SK-N-SH treated with all-trans-retinoic acid at 6 μM for 48 hours (cell line): ENCODE data around the gene GRB2.

Source experiments
- ATAC-seq: fragments of 200-7000 bp; cut with Tn5 transposase; 3 replicates; pipeline ENCODE4 v1.9.1; 2020; ENCODE audit warnings: mild to moderate bottlenecking, moderate library complexity
- ARNTL ChIP-seq: fragments of 450-650 bp; formaldehyde crosslinking; IDR thresholded peaks from 2 replicates; pipeline ENCODE4 v1.5.0; 2020; ENCODE audit warnings: low read depth, mild to moderate bottlenecking, moderate library complexity, borderline replicate concordance
- BACH2 ChIP-seq: fragments of 250-450 bp; sonication (Bioruptor Pico); IDR thresholded peaks from 2 replicates; pipeline ENCODE4 v1.9.0; 2021; ENCODE audit warnings: mild to moderate bottlenecking, borderline replicate concordance
- CREB5 ChIP-seq: fragments of 250-450 bp; sonication (Bioruptor Pico); IDR thresholded peaks from 2 replicates; pipeline ENCODE4 v1.5.1; 2020; ENCODE audit warnings: low read depth, mild to moderate bottlenecking, moderate library complexity
- CSDC2 ChIP-seq: fragments of 250-450 bp; sonication (Bioruptor Pico); IDR thresholded peaks from 2 replicates; pipeline ENCODE4 v1.5.0; 2020; ENCODE audit warnings: mild to moderate bottlenecking, moderate library complexity
- CSRNP3 ChIP-seq: fragments of 250-450 bp; sonication (Bioruptor Pico); IDR thresholded peaks from 2 replicates; pipeline ENCODE4 v1.5.1; 2021; ENCODE audit warnings: mild to moderate bottlenecking, moderate library complexity
- ESRRG ChIP-seq: fragments of 250-450 bp; sonication (Bioruptor Pico); IDR thresholded peaks from 2 replicates; pipeline ENCODE4 v1.6.1; 2021; ENCODE audit warnings: mild to moderate bottlenecking
- GLIS3 ChIP-seq: fragments of 250-450 bp; sonication (Bioruptor Pico); IDR thresholded peaks from 2 replicates; pipeline ENCODE4 v1.5.0; 2020; ENCODE audit warnings: mild to moderate bottlenecking, moderate library complexity
- ISL1 ChIP-seq: fragments of 250-450 bp; sonication (Bioruptor Pico); IDR thresholded peaks from 2 replicates; pipeline ENCODE4 v2.1.2; 2022; ENCODE audit warnings: mild to moderate bottlenecking, moderate library complexity
- OSR1 ChIP-seq: fragments of 250-450 bp; sonication (Bioruptor Pico); IDR thresholded peaks from 2 replicates; pipeline ENCODE4 v1.8.0; 2022; ENCODE audit warnings: moderate library complexity, mild to moderate bottlenecking, inconsistent platforms
- POU6F1 ChIP-seq: fragments of 250-450 bp; sonication (Bioruptor Pico); IDR thresholded peaks from 2 replicates; pipeline ENCODE4 v1.8.0; 2021; ENCODE audit warnings: low read depth, mild to moderate bottlenecking, moderate library complexity, borderline replicate concordance
- PPARA ChIP-seq: fragments of 250-450 bp; sonication (Bioruptor Pico); IDR thresholded peaks from 2 replicates; pipeline ENCODE4 v1.5.0; 2020; ENCODE audit warnings: mild to moderate bottlenecking, borderline replicate concordance
- RARB ChIP-seq: fragments of 250-450 bp; sonication (Bioruptor Pico); IDR thresholded peaks from 2 replicates; pipeline ENCODE4 v1.8.0; 2021; ENCODE audit warnings: mild to moderate bottlenecking, moderate library complexity
- SNAI2 ChIP-seq: fragments of 250-450 bp; sonication (Bioruptor Pico); IDR thresholded peaks from 2 replicates; pipeline ENCODE4 v1.5.0; 2020; ENCODE audit warnings: mild to moderate bottlenecking, moderate library complexity
- TCF4 ChIP-seq: fragments of 250-450 bp; sonication (Bioruptor Pico); IDR thresholded peaks from 2 replicates; pipeline ENCODE4 v1.8.0; 2021; ENCODE audit warnings: mild to moderate bottlenecking, moderate library complexity, borderline replicate concordance
- TOX ChIP-seq: fragments of 250-450 bp; sonication (Bioruptor Pico); IDR thresholded peaks from 2 replicates; pipeline ENCODE4 v1.8.0; 2021; ENCODE audit warnings: mild to moderate bottlenecking, moderate library complexity, borderline replicate concordance
- ZC3H10 ChIP-seq: fragments of 250-450 bp; sonication (Bioruptor Pico); IDR thresholded peaks from 2 replicates; pipeline ENCODE4 v1.5.1; 2021; ENCODE audit warnings: mild to moderate bottlenecking, moderate library complexity
- ZFP30 ChIP-seq: fragments of 450-650 bp; formaldehyde crosslinking; IDR thresholded peaks from 2 replicates; pipeline ENCODE4 v1.5.0; 2022; ENCODE audit warnings: mild to moderate bottlenecking, moderate library complexity
- ZNF565 ChIP-seq: fragments of 450-650 bp; formaldehyde crosslinking; conservative IDR thresholded peaks from 2 replicates; pipeline ENCODE4 v1.5.0; 2020; ENCODE audit warnings: low read depth, mild to moderate bottlenecking, moderate library complexity
- ZNF70 ChIP-seq: fragments of 450-650 bp; formaldehyde crosslinking; IDR thresholded peaks from 2 replicates; pipeline ENCODE4 v1.5.0; 2020; ENCODE audit warnings: mild to moderate bottlenecking, moderate library complexity
- ZNF8 ChIP-seq: fragments of 450-650 bp; formaldehyde crosslinking; IDR thresholded peaks from 2 replicates; pipeline ENCODE4 v1.5.0; 2020; ENCODE audit warnings: mild to moderate bottlenecking, moderate library complexity
- TF ChIP-seq, protein P1 (sequence below): fragments of 250-450 bp; sonication (Bioruptor Pico); IDR thresholded peaks from 2 replicates; pipeline ENCODE4 v1.5.0; 2020; ENCODE audit warnings: mild to moderate bottlenecking, moderate library complexity
- TF ChIP-seq, protein P2 (sequence below): fragments of 250-450 bp; sonication (Bioruptor Pico); IDR thresholded peaks from 2 replicates; pipeline ENCODE4 v1.8.0; 2020; ENCODE audit warnings: mild to moderate bottlenecking, moderate library complexity, borderline replicate concordance

GRB2 gene

DNA sequence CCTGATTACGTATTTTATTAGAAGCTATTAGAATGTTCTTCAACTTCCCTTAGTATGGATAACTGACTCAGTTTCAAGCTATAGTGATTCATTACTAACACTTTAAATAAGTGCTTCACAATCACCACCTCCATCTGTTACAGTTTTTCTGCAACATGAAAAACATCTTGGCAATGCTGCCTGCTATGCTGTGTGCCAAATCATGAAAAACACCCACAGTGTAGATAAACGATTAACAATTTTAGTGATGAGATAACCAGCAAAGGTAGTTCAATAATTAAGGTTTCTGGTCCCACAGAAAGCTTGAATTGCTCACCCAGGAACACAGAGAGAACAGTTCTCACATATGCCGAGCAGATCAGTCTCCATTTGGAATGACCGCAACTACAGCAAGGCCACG, 64.8 kb downstream of the GRB2 start:
- no peak; the same call in 2 of the 3 replicates for ATAC-seq
- TF ChIP-seq SNAI2 (CRISPR knock-in tag) (no peak), PPARA (no peak), ZC3H10 (CRISPR knock-in tag) (no peak), ESRRG (CRISPR knock-in tag) (no peak), POU6F1 (CRISPR knock-in tag) (no peak), ZNF8 (no peak), CSDC2 (CRISPR knock-in tag) (no peak), ARNTL (CRISPR knock-in tag) (no peak), ZNF565 (CRISPR knock-in tag) (no peak), ZNF70 (no peak), TCF4 (no peak), CREB5 (CRISPR knock-in tag) (no peak), ISL1 (CRISPR knock-in tag) (no peak), CSRNP3 (CRISPR knock-in tag) (no peak), OSR1 (no peak), TOX (CRISPR knock-in tag) (no peak), RARB (CRISPR knock-in tag) (no peak), GLIS3 (CRISPR knock-in tag) (no peak)
- TF ChIP-seq, protein P1, sequence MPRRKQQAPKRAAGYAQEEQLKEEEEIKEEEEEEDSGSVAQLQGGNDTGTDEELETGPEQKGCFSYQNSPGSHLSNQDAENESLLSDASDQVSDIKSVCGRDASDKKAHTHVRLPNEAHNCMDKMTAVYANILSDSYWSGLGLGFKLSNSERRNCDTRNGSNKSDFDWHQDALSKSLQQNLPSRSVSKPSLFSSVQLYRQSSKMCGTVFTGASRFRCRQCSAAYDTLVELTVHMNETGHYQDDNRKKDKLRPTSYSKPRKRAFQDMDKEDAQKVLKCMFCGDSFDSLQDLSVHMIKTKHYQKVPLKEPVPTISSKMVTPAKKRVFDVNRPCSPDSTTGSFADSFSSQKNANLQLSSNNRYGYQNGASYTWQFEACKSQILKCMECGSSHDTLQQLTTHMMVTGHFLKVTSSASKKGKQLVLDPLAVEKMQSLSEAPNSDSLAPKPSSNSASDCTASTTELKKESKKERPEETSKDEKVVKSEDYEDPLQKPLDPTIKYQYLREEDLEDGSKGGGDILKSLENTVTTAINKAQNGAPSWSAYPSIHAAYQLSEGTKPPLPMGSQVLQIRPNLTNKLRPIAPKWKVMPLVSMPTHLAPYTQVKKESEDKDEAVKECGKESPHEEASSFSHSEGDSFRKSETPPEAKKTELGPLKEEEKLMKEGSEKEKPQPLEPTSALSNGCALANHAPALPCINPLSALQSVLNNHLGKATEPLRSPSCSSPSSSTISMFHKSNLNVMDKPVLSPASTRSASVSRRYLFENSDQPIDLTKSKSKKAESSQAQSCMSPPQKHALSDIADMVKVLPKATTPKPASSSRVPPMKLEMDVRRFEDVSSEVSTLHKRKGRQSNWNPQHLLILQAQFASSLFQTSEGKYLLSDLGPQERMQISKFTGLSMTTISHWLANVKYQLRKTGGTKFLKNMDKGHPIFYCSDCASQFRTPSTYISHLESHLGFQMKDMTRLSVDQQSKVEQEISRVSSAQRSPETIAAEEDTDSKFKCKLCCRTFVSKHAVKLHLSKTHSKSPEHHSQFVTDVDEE (CRISPR knock-in tag), result no peak
- TF ChIP-seq, protein P2, sequence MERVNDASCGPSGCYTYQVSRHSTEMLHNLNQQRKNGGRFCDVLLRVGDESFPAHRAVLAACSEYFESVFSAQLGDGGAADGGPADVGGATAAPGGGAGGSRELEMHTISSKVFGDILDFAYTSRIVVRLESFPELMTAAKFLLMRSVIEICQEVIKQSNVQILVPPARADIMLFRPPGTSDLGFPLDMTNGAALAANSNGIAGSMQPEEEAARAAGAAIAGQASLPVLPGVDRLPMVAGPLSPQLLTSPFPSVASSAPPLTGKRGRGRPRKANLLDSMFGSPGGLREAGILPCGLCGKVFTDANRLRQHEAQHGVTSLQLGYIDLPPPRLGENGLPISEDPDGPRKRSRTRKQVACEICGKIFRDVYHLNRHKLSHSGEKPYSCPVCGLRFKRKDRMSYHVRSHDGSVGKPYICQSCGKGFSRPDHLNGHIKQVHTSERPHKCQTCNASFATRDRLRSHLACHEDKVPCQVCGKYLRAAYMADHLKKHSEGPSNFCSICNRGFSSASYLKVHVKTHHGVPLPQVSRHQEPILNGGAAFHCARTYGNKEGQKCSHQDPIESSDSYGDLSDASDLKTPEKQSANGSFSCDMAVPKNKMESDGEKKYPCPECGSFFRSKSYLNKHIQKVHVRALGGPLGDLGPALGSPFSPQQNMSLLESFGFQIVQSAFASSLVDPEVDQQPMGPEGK, result no peak

GRCh38 chr17:75339971-75340370, 65.5 kb downstream of the GRB2 start:
- TF ChIP-seq TOX (CRISPR knock-in tag) (no peak), ISL1 (CRISPR knock-in tag) (no peak), BACH2 (no peak), RARB (CRISPR knock-in tag) (no peak), ZC3H10 (CRISPR knock-in tag) (no peak)
- no peak for ATAC-seq

DNA sequence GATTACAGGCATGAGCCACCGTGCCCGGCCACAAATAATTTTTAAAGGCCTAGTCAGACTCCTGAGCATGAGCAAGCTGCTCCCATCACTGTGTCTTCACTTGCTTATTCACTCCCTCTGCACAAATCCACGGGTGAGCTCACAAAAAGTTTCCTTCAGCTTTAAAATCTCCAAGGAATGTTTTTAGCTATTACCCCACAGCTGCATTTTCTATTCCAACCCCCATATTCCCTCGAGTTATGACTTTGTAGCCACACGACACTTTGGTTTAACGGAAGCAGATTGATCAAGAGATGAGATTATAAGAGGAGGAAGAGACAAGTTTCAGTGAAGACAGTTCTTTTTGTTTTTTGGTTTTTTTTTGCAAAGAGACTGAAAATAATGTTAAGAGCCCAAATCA, 67.1 kb downstream of the GRB2 start:
- ATAC-seq, result no peak
- no peak for TF ChIP-seq ZNF8
- no peak for TF ChIP-seq ZC3H10 (CRISPR knock-in tag)
- TF ChIP-seq TOX (CRISPR knock-in tag), result no peak
- no peak for TF ChIP-seq ARNTL (CRISPR knock-in tag)
- no peak for TF ChIP-seq ZNF565 (CRISPR knock-in tag)
- no peak for TF ChIP-seq GLIS3 (CRISPR knock-in tag)
- TF ChIP-seq POU6F1 (CRISPR knock-in tag), result no peak
- no peak for TF ChIP-seq CSRNP3 (CRISPR knock-in tag)
- TF ChIP-seq ISL1 (CRISPR knock-in tag), result no peak
- no peak for TF ChIP-seq ZFP30 (CRISPR knock-in tag)
- TF ChIP-seq TCF4, result no peak
